H9 (cell line): ENCODE results near the gene CSNK1E. TPM values are rescaled to one million over a fixed set of nuclear protein-coding genes. Genes with fewer than 3 reads are reported as not detected.

ENCODE experiments used
- DNase-seq: peaks from one replicate; pipeline ENCODE4 v3.0.0-alpha.2; 2017
- H2AFZ ChIP-seq: one replicate; pipeline ENCODE4 v1.6.1; 2013; ENCODE audit warnings: mild to moderate bottlenecking, low read length, control low read depth, moderate library complexity
- H2AK5ac ChIP-seq: 2 replicates; pipeline ENCODE4 v1.6.1; 2013; ENCODE audit warnings: low read length, control low read depth, mixed read lengths; ENCODE audit not compliant: insufficient read length
- H2BK120ac ChIP-seq: one replicate; pipeline ENCODE4 v1.6.1; 2013; ENCODE audit warnings: low read depth, mild to moderate bottlenecking, low read length, control low read depth, inconsistent platforms; ENCODE audit not compliant: poor library complexity, severe bottlenecking
- H2BK12ac ChIP-seq: 2 replicates; pipeline ENCODE4 v1.6.1; 2013; ENCODE audit warnings: low read length, control low read depth, mixed read lengths, low read depth; ENCODE audit not compliant: insufficient read length
- H2BK15ac ChIP-seq: 2 replicates; pipeline ENCODE4 v1.6.1; 2013; ENCODE audit warnings: low read depth, low read length, control low read depth
- H2BK20ac ChIP-seq: one replicate; pipeline ENCODE4 v1.6.1; 2013; ENCODE audit warnings: low read depth, mild to moderate bottlenecking, low read length, control low read depth, inconsistent platforms; ENCODE audit not compliant: poor library complexity, severe bottlenecking
- H2BK5ac ChIP-seq: 2 replicates; pipeline ENCODE4 v1.6.1; 2013; ENCODE audit warnings: low read length, control low read depth, mixed read lengths; ENCODE audit not compliant: insufficient read length
- H3K14ac ChIP-seq: 2 replicates; pipeline ENCODE4 v1.6.1; 2013; ENCODE audit warnings: low read length, control low read depth; ENCODE audit not compliant: insufficient read depth
- H3K18ac ChIP-seq: 2 replicates; pipeline ENCODE4 v1.6.1; 2013; ENCODE audit warnings: low read depth, mild to moderate bottlenecking, mixed read lengths, low read length, control low read depth; ENCODE audit not compliant: insufficient read length
- H3K23ac ChIP-seq: 2 replicates; pipeline ENCODE4 v1.6.1; 2013; ENCODE audit warnings: low read length, control low read depth, mixed read lengths, low read depth; ENCODE audit not compliant: insufficient read length
- H3K23me2 ChIP-seq: 2 replicates; pipeline ENCODE4 v1.6.1; 2013; ENCODE audit warnings: low read depth, mild to moderate bottlenecking, mixed read lengths, low read length, control low read depth; ENCODE audit not compliant: insufficient read length, poor library complexity, severe bottlenecking
- H3K27ac ChIP-seq: 2 replicates; pipeline ENCODE4 v1.5.1; 2013; ENCODE audit warnings: low read length, control low read depth, mixed read lengths, low read depth; ENCODE audit not compliant: insufficient read length
- H3K27me3 ChIP-seq: 2 replicates; pipeline ENCODE4 v1.6.1; 2013; ENCODE audit warnings: low read length, control low read depth, inconsistent platforms; ENCODE audit not compliant: insufficient read depth
- H3K4ac ChIP-seq: 2 replicates; pipeline ENCODE4 v1.6.1; 2013; ENCODE audit warnings: low read depth, mild to moderate bottlenecking, control low read depth, inconsistent platforms, low read length, moderate library complexity
- H3K4me1 ChIP-seq: 2 replicates; pipeline ENCODE4 v1.6.1; 2013; ENCODE audit warnings: low read length, control low read depth, inconsistent platforms; ENCODE audit not compliant: insufficient read depth
- H3K4me2 ChIP-seq: 2 replicates; pipeline ENCODE4 v1.6.1; 2013; ENCODE audit warnings: low read length, control low read depth, mixed read lengths; ENCODE audit not compliant: insufficient read length, insufficient read depth
- H3K56ac ChIP-seq: 2 replicates; pipeline ENCODE4 v1.6.1; 2013; ENCODE audit warnings: low read depth, mild to moderate bottlenecking, mixed read lengths, low read length, control low read depth; ENCODE audit not compliant: insufficient read length
- H3K79me1 ChIP-seq: 2 replicates; pipeline ENCODE4 v1.6.1; 2013; ENCODE audit warnings: low read depth, mild to moderate bottlenecking, moderate library complexity, low read length, control low read depth, inconsistent platforms; ENCODE audit not compliant: insufficient read depth, poor library complexity, severe bottlenecking
- H3K79me2 ChIP-seq: 2 replicates; pipeline ENCODE4 v1.6.1; 2013; ENCODE audit warnings: low read length, control low read depth, inconsistent platforms; ENCODE audit not compliant: insufficient read depth
- H3K9ac ChIP-seq: 2 replicates; pipeline ENCODE4 v1.6.1; 2013; ENCODE audit warnings: low read length, control low read depth, mixed read lengths; ENCODE audit not compliant: insufficient read length; ENCODE audit errors: extremely low read depth
- H3K9me3 ChIP-seq: one replicate; pipeline ENCODE4 v1.6.1; 2013; ENCODE audit warnings: low read depth, low read length, inconsistent platforms; ENCODE audit not compliant: control insufficient read depth
- H3T11ph ChIP-seq: one replicate; pipeline ENCODE4 v1.6.1; 2013; ENCODE audit warnings: mild to moderate bottlenecking, low read length, control low read depth, inconsistent platforms
- H4K20me1 ChIP-seq: one replicate; pipeline ENCODE4 v1.6.1; 2013; ENCODE audit not compliant: control insufficient read depth, insufficient read length, insufficient read depth
- H4K5ac ChIP-seq: 2 replicates; pipeline ENCODE4 v1.6.1; 2013; ENCODE audit warnings: low read depth, mild to moderate bottlenecking, mixed read lengths, low read length, control low read depth; ENCODE audit not compliant: insufficient read length
- H4K8ac ChIP-seq: replicated peaks from 2 replicates; pipeline ENCODE4 v1.6.1; 2013; ENCODE audit warnings: low read length, control low read depth, mixed read lengths, low read depth; ENCODE audit not compliant: insufficient read length
- H4K91ac ChIP-seq: 2 replicates; pipeline ENCODE4 v1.6.1; 2013; ENCODE audit warnings: low read depth, mild to moderate bottlenecking, moderate library complexity, mixed read lengths, low read length, control low read depth; ENCODE audit not compliant: insufficient read length
- H3K27ac Mint-ChIP-seq, 3 experiments: 2 replicates in 2 of 3; 3 replicates in 1 of 3; pipeline ENCODE4 v1.8.0; 2020 to 2021; ENCODE audit warnings: mixed read lengths in 3 of 3, mild to moderate bottlenecking in 1 of 3, moderate library complexity in 1 of 3
- H3K27me3 Mint-ChIP-seq: 2 replicates; pipeline ENCODE4 v1.8.0; 2021; ENCODE audit warnings: low read depth, mild to moderate bottlenecking, moderate library complexity, mixed read lengths
- H3K36me3 Mint-ChIP-seq, 3 experiments: 2 replicates in 2 of 3; 3 replicates in 1 of 3; pipeline ENCODE4 v1.8.0; 2020 to 2021; ENCODE audit warnings: low read depth in 3 of 3, mixed read lengths in 3 of 3; ENCODE audit not compliant: insufficient read depth in 1 of 3
- H3K4me1 Mint-ChIP-seq, 2 experiments: 2 replicates each; pipeline ENCODE4 v1.8.0; 2020; ENCODE audit warnings: mixed read lengths in 2 of 2
- H3K4me3 Mint-ChIP-seq, 2 experiments: 2 replicates in 1 of 2; 3 replicates in 1 of 2; pipeline ENCODE4 v1.8.0; 2020 to 2021; ENCODE audit warnings: mild to moderate bottlenecking in 2 of 2, mixed read lengths in 2 of 2, moderate library complexity in 1 of 2
- H3K9me3 Mint-ChIP-seq, 2 experiments: 2 replicates in 1 of 2; 3 replicates in 1 of 2; pipeline ENCODE4 v1.8.0; 2020; ENCODE audit warnings: mild to moderate bottlenecking in 2 of 2, mixed read lengths in 2 of 2, moderate library complexity in 1 of 2
- WGBS: extraction: QIAGEN DNeasy Blood & Tissue Kit; methylation state at CpG from one replicate; pipeline ENCODE4 v1.1.7; 2013; ENCODE audit warnings: missing lambda C conversion rate, low lambda C conversion rate, mixed read lengths; ENCODE audit not compliant: insufficient read length; ENCODE audit errors: extremely low coverage; 5-methylcytosine and 5-hydroxymethylcytosine counted together
- total RNA-seq: library from RNA; stranded (reverse); gene quantifications from 2 replicates; pipeline ENCODE4 v1.2.1, GENCODE V29; 2021
- TF ChIP-seq, protein P1 (sequence below): fragments of 200-600 bp; sonication (generic); conservative IDR thresholded peaks from 3 replicates; pipeline ENCODE4 v1.8.0; 2021; ENCODE audit warnings: antibody characterized with exemption, mild to moderate bottlenecking

Gene CSNK1E
- total RNA-seq, 1 experiment from 2014 or later: 236 TPM

GRCh38 chr22:38309614-38310517, 7.4 kb downstream of the CSNK1E start:
- no peak overlapping the region for H3K27ac ChIP-seq
- H3K23me2 ChIP-seq: no peaks in the 10 kb centered on the region
- H2AK5ac ChIP-seq: no peak overlapping the region
- Mint-ChIP-seq H3K36me3 (peaks cover 31 to 77% (median 75%) of the 10 kb centered on the region in 3 experiments; a peak in 6 of 7 replicates), H3K27me3 (no peaks in the 10 kb centered on the region), H3K27ac (peak overlapping the region in 2 of 3 experiments; percentile 81 to 86; a peak in 5 of 7 replicates), H3K9me3 (no peaks in the 10 kb centered on the region; a peak in 1 of 5 replicates), H3K4me3 (no peak overlapping the region), H3K4me1 (peaks cover 69 to 83% of the 10 kb centered on the region in 2 experiments)
- DNase-seq: no peak
- H3K79me1 ChIP-seq: no peaks in the 10 kb centered on the region
- no peaks in the 10 kb centered on the region for H4K20me1 ChIP-seq
- H3K9me3 ChIP-seq: no peaks in the 10 kb centered on the region
- H2BK120ac ChIP-seq: no peak overlapping the region
- H3K14ac ChIP-seq: no peak overlapping the region; the same call in 1 of the 2 replicates
- H2BK12ac ChIP-seq: no peak overlapping the region
- H3T11ph ChIP-seq: no peak overlapping the region
- peaks cover 79% of the 10 kb centered on the region; the same call in 1 of the 2 replicates for H3K79me2 ChIP-seq
- no peak overlapping the region for H3K23ac ChIP-seq
- no peak overlapping the region for H3K56ac ChIP-seq
- H3K4me2 ChIP-seq: no peak overlapping the region
- TF ChIP-seq, protein P1, sequence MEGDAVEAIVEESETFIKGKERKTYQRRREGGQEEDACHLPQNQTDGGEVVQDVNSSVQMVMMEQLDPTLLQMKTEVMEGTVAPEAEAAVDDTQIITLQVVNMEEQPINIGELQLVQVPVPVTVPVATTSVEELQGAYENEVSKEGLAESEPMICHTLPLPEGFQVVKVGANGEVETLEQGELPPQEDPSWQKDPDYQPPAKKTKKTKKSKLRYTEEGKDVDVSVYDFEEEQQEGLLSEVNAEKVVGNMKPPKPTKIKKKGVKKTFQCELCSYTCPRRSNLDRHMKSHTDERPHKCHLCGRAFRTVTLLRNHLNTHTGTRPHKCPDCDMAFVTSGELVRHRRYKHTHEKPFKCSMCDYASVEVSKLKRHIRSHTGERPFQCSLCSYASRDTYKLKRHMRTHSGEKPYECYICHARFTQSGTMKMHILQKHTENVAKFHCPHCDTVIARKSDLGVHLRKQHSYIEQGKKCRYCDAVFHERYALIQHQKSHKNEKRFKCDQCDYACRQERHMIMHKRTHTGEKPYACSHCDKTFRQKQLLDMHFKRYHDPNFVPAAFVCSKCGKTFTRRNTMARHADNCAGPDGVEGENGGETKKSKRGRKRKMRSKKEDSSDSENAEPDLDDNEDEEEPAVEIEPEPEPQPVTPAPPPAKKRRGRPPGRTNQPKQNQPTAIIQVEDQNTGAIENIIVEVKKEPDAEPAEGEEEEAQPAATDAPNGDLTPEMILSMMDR: no peak
- no peak overlapping the region for H2BK20ac ChIP-seq
- no peak overlapping the region for H4K91ac ChIP-seq
- no CpG with 5 or more reads among the region's 18 CpGs for WGBS
- peaks cover 3% of the 10 kb centered on the region; the same call in 1 of the 2 replicates for H3K4me1 ChIP-seq
- H4K8ac ChIP-seq: no peak overlapping the region
- H3K18ac ChIP-seq: no peak overlapping the region
- no peaks in the 10 kb centered on the region for H3K27me3 ChIP-seq
- no peak overlapping the region for H2BK15ac ChIP-seq
- no peak overlapping the region for H3K9ac ChIP-seq
- H2AFZ ChIP-seq: no peak overlapping the region
- H2BK5ac ChIP-seq: no peak overlapping the region
- no peak overlapping the region for H3K4ac ChIP-seq
- H4K5ac ChIP-seq: no peak overlapping the region
